ENCODE data around the gene TAF6.

- TF ChIP-seq CTCF (IDR thresholded peaks at IDR 0.05) (no peak), POLR2A (IDR thresholded peaks at IDR 0.05) (no peak)
Measured at GRCh38 chr7:100163006-100163531, 43.9 kb upstream of the TAF6 start.
